ENCODE measurements around the gene TRIP13.

The TRIP13 gene

DNA sequence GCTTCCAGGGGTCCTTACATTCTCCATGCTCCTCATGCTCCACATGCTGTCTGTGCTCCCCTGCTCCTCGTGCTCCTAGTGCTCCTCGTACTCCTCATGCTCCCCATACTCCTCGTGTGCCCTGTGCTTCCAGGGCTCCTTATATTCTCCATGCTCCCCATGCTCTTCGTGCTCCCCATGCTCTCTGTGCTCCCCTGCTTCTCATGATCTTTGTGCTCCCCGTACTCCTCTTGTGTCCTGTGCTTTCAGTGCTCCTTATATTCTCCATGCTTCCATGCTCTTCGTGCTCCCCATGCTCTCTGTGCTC lies 51.9 kb downstream of the TRIP13 start:
- TF ChIP-seq POLR2AphosphoS5 (IDR thresholded peaks at IDR 0.05; ENCODE audit: low read depth, low read length) = no peak
- TF ChIP-seq FOXP2 (optimal IDR thresholded peaks at IDR 0.05; ENCODE audit: borderline replicate concordance, extremely low read depth, extremely low read length, insufficient read depth) = no peak

- TF ChIP-seq TAF1 (IDR thresholded peaks at IDR 0.05; ENCODE audit: borderline replicate concordance, insufficient read depth, low read length) = no peak
- TF ChIP-seq SIN3A (IDR thresholded peaks at IDR 0.05; ENCODE audit: borderline replicate concordance, insufficient read depth, low read length) = no peak
- no peak for TF ChIP-seq POLR2AphosphoS5 (IDR thresholded peaks at IDR 0.05; ENCODE audit: low read depth, low read length)
These were observed 52.5 kb downstream of the TRIP13 start for GRCh38 chr5:944992-945685.

- TF ChIP-seq, protein P1, sequence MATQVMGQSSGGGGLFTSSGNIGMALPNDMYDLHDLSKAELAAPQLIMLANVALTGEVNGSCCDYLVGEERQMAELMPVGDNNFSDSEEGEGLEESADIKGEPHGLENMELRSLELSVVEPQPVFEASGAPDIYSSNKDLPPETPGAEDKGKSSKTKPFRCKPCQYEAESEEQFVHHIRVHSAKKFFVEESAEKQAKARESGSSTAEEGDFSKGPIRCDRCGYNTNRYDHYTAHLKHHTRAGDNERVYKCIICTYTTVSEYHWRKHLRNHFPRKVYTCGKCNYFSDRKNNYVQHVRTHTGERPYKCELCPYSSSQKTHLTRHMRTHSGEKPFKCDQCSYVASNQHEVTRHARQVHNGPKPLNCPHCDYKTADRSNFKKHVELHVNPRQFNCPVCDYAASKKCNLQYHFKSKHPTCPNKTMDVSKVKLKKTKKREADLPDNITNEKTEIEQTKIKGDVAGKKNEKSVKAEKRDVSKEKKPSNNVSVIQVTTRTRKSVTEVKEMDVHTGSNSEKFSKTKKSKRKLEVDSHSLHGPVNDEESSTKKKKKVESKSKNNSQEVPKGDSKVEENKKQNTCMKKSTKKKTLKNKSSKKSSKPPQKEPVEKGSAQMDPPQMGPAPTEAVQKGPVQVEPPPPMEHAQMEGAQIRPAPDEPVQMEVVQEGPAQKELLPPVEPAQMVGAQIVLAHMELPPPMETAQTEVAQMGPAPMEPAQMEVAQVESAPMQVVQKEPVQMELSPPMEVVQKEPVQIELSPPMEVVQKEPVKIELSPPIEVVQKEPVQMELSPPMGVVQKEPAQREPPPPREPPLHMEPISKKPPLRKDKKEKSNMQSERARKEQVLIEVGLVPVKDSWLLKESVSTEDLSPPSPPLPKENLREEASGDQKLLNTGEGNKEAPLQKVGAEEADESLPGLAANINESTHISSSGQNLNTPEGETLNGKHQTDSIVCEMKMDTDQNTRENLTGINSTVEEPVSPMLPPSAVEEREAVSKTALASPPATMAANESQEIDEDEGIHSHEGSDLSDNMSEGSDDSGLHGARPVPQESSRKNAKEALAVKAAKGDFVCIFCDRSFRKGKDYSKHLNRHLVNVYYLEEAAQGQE (IDR thresholded peaks at IDR 0.05; ENCODE audit: insufficient read depth in 1 of 2, low read depth in 2 of 2, low read length in 2 of 2) = peak; percentile 27 to 78; a peak in 2 of 4 replicates
- no peak for TF ChIP-seq TAF1 (IDR thresholded peaks at IDR 0.05; ENCODE audit: borderline replicate concordance, insufficient read depth, low read length)
These were observed 53.2 kb downstream of the TRIP13 start for GRCh38 chr5:945691-946551.

- TF ChIP-seq POLR2AphosphoS5 (IDR thresholded peaks at IDR 0.05; ENCODE audit: low read depth, low read length) = no peak
- TF ChIP-seq, protein P1 (IDR thresholded peaks at IDR 0.05; ENCODE audit: insufficient read depth in 1 of 2, low read depth in 2 of 2, low read length in 2 of 2) = peak; percentile 30 to 72; a peak in 2 of 4 replicates
- TF ChIP-seq FOXP2 (optimal IDR thresholded peaks at IDR 0.05; ENCODE audit: borderline replicate concordance, extremely low read depth, extremely low read length, insufficient read depth) = no peak
These were observed 54.3 kb downstream of the TRIP13 start for GRCh38 chr5:946720-947625.

- no peak for TF ChIP-seq TAF1 (IDR thresholded peaks at IDR 0.05; ENCODE audit: borderline replicate concordance, insufficient read depth, low read length)
- TF ChIP-seq FOXP2 (optimal IDR thresholded peaks at IDR 0.05; ENCODE audit: borderline replicate concordance, extremely low read depth, extremely low read length, insufficient read depth) = no peak
- TF ChIP-seq SIN3A (IDR thresholded peaks at IDR 0.05; ENCODE audit: borderline replicate concordance, insufficient read depth, low read length) = no peak
- TF ChIP-seq, protein P1 (IDR thresholded peaks at IDR 0.05; ENCODE audit: insufficient read depth in 1 of 2, low read depth in 2 of 2, low read length in 2 of 2) = no peak
- TF ChIP-seq POLR2AphosphoS5 (IDR thresholded peaks at IDR 0.05; ENCODE audit: low read depth, low read length) = no peak
These were observed 55.2 kb downstream of the TRIP13 start for GRCh38 chr5:947626-948471.

All from PFSK-1 (cell line).